ENCODE measurements around the gene ITK.

Gene ITK

GRCh38 chr5:157263496-157264090 lies 83.0 kb downstream of the ITK start:
- Histone ChIP-seq H3K36me3 (ENCODE audit: insufficient read depth, low read length) (no peaks in the 10 kb centered on the region), H3K9me3 (ENCODE audit: insufficient read depth, low read depth, low read length) (no peaks in the 10 kb centered on the region), H3K27me3 (ENCODE audit: insufficient read depth, low read length, poor library complexity, severe bottlenecking) (no peaks in the 10 kb centered on the region), H4K20me1 (ENCODE audit: insufficient read depth, low read length, poor library complexity, severe bottlenecking) (peaks cover 10% of the 10 kb centered on the region), H2AFZ (ENCODE audit: low read length) (no peak overlapping the region), H3K9me2 (replicated peaks; ENCODE audit: low read depth, low read length) (no peaks in the 10 kb centered on the region), H3K79me2 (ENCODE audit: insufficient read depth, low read length) (peaks cover 32% of the 10 kb centered on the region), H3K4me3 (ENCODE audit: low read length, poor library complexity, severe bottlenecking) (no peak overlapping the region), H3K9ac (ENCODE audit: low read depth, low read length, poor library complexity, severe bottlenecking) (no peak overlapping the region), H3K4me2 (ENCODE audit: low read depth, low read length, poor library complexity, severe bottlenecking) (no peak overlapping the region), H3K4me1 (ENCODE audit: insufficient read depth, low read length, poor library complexity, severe bottlenecking) (peaks cover 21% of the 10 kb centered on the region), H3F3A (ENCODE audit: low read depth) (no peaks in the 10 kb centered on the region)
- TF ChIP-seq EZH2phosphoT487 (IDR thresholded peaks at IDR 0.05; ENCODE audit: borderline replicate concordance) (no peak), CTCF (conservative IDR thresholded peaks at IDR 0.05; ENCODE audit: low read length) (no peak)

- Histone ChIP-seq H3K4me1 (ENCODE audit: insufficient read depth, low read length, poor library complexity, severe bottlenecking) (peaks cover 34% of the 10 kb centered on the region), H3K79me2 (ENCODE audit: insufficient read depth, low read length) (peaks cover 54% of the 10 kb centered on the region), H2AFZ (ENCODE audit: low read length) (no peak within 1 kb of the TSS), H3F3A (ENCODE audit: low read depth) (no peaks in the 10 kb centered on the region), H3K4me3 (ENCODE audit: low read length, poor library complexity, severe bottlenecking) (peak within 1 kb of the TSS; percentile 95), H4K20me1 (ENCODE audit: insufficient read depth, low read length, poor library complexity, severe bottlenecking) (peaks cover 10% of the 10 kb centered on the region), H3K27me3 (ENCODE audit: insufficient read depth, low read length, poor library complexity, severe bottlenecking) (no peaks in the 10 kb centered on the region), H3K36me3 (ENCODE audit: insufficient read depth, low read length) (no peaks in the 10 kb centered on the region), H3K9me3 (ENCODE audit: insufficient read depth, low read depth, low read length) (no peaks in the 10 kb centered on the region), H3K9ac (ENCODE audit: low read depth, low read length, poor library complexity, severe bottlenecking) (peak within 1 kb of the TSS; percentile 90), H3K9me2 (replicated peaks; ENCODE audit: low read depth, low read length) (no peaks in the 10 kb centered on the region), H3K4me2 (ENCODE audit: low read depth, low read length, poor library complexity, severe bottlenecking) (peak within 1 kb of the TSS; percentile 97)
- no peak for TF ChIP-seq CTCF (conservative IDR thresholded peaks at IDR 0.05; ENCODE audit: low read length)
- no peak for TF ChIP-seq EZH2phosphoT487 (IDR thresholded peaks at IDR 0.05; ENCODE audit: borderline replicate concordance)
Observed at GRCh38 chr5:157265714-157266285, 85.2 kb downstream of the ITK start, which contains the start of gene CYFIP2. TSS of gene CYFIP2 (plus strand) at chr5:157266123. CDS start at chr5:157285362, 19,239 bp downstream.

- peak overlapping the region; percentile 90 for H3K9ac ChIP-seq (ENCODE audit: low read depth, low read length, poor library complexity, severe bottlenecking)
- H3F3A ChIP-seq (ENCODE audit: low read depth), result peaks cover 6% of the 10 kb centered on the region; the same call in 1 of the 2 replicates
- H3K4me2 ChIP-seq (ENCODE audit: low read depth, low read length, poor library complexity, severe bottlenecking), result peak overlapping the region; percentile 97
- peak overlapping the region; percentile 95 for H3K4me3 ChIP-seq (ENCODE audit: low read length, poor library complexity, severe bottlenecking)
- no peaks in the 10 kb centered on the region for H3K9me3 ChIP-seq (ENCODE audit: insufficient read depth, low read depth, low read length)
- peaks cover 10% of the 10 kb centered on the region for H4K20me1 ChIP-seq (ENCODE audit: insufficient read depth, low read length, poor library complexity, severe bottlenecking)
- no peaks in the 10 kb centered on the region for H3K36me3 ChIP-seq (ENCODE audit: insufficient read depth, low read length)
- no peak overlapping the region for H2AFZ ChIP-seq (ENCODE audit: low read length)
- no peaks in the 10 kb centered on the region for H3K27me3 ChIP-seq (ENCODE audit: insufficient read depth, low read length, poor library complexity, severe bottlenecking)
- peaks cover 61% of the 10 kb centered on the region for H3K79me2 ChIP-seq (ENCODE audit: insufficient read depth, low read length)
- peaks cover 40% of the 10 kb centered on the region for H3K4me1 ChIP-seq (ENCODE audit: insufficient read depth, low read length, poor library complexity, severe bottlenecking)
- no peak for TF ChIP-seq CTCF (conservative IDR thresholded peaks at IDR 0.05; ENCODE audit: low read length)
- no peak for TF ChIP-seq EZH2phosphoT487 (IDR thresholded peaks at IDR 0.05; ENCODE audit: borderline replicate concordance)
- H3K9me2 ChIP-seq (replicated peaks; ENCODE audit: low read depth, low read length), result no peaks in the 10 kb centered on the region
Observed at GRCh38 chr5:157266286-157267007, 85.8 kb downstream of the ITK start.

All from Loucy (cell line).